AG04450 (cell line): ENCODE results near the gene CHM. TPM values are rescaled to one million over a fixed set of nuclear protein-coding genes. Genes with fewer than 3 reads are reported as not detected.
"Not testable (repeated sequence)": the region's sequence is repeated elsewhere in the genome, so short reads cannot be mapped to it uniquely, and the experiment has no call there.

Experiments used
- CTCF ChIA-PET: fragments of 300-600, 350-600 bp; formaldehyde crosslinking; extraction: SDS; loops from one replicate; lab custom pipeline; 2022; ENCODE audit warnings: antibody characterized with exemption, inconsistent platforms; lab: Charles Lee
- POLR2A ChIA-PET: fragments of 350-600 bp; formaldehyde crosslinking; extraction: SDS; loops from one replicate; lab custom pipeline; 2021; ENCODE audit warnings: antibody characterized with exemption, inconsistent platforms; lab: Yijun Ruan, JAX
- DNase-seq: peaks from one replicate; pipeline ENCODE4 v3.0.0-alpha.2; 2011; ENCODE audit warnings: low read depth, low spot score
- H3K27ac ChIP-seq: one replicate; pipeline ENCODE4 v1.5.1; 2012; ENCODE audit warnings: low read depth, low read length, control low read depth
- H3K27me3 ChIP-seq: one replicate; pipeline ENCODE4 v1.6.0; 2012; ENCODE audit warnings: low read length; ENCODE audit not compliant: control insufficient read depth, insufficient read depth
- H3K4me3 ChIP-seq: 2 replicates; pipeline ENCODE4 v1.5.1; 2011; ENCODE audit warnings: mild to moderate bottlenecking, low read depth, low read length, control low read depth
- H3K9me3 ChIP-seq: 2 replicates; pipeline ENCODE4 v1.5.1; 2012; ENCODE audit warnings: low read length; ENCODE audit not compliant: control insufficient read depth, insufficient read depth
- polyA plus RNA-seq: library from polyadenylated mRNA; depleted of rRNA; stranded (reverse); fragments of >200 nt; gene quantifications from 2 replicates; pipeline ENCODE4 v1.2.3, GENCODE V29; 2011
- TF ChIP-seq, protein P1 (sequence below): IDR thresholded peaks from 2 replicates; pipeline ENCODE4 v1.5.1; 2011; ENCODE audit warnings: low read depth, low read length, control low read depth, inconsistent platforms

The CHM gene
- polyA plus RNA-seq, 1 experiment: 20.6 TPM

DNA sequence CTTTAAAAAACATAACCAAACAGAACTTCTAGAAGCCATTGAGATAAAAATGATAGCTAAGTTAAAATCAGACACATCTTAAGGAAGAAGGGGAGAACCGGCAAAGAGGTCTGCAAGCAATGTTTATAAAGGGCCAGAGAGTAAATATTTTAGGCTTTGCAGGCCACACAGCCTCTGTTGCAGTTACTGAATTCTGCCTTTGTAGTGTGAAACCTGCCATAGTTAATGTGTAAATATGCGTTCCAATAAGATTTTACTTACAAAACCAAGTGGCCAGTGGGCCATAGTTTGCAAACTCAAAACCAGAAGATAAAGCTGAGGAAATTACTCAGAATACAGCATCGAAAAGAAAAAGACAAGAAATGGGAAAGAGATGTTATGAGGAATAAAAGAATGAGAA, 33.6 kb downstream of the CHM start:
- POLR2A ChIA-PET: no interaction called here
- no peak overlapping the region for H3K27ac ChIP-seq
- TF ChIP-seq, protein P1, sequence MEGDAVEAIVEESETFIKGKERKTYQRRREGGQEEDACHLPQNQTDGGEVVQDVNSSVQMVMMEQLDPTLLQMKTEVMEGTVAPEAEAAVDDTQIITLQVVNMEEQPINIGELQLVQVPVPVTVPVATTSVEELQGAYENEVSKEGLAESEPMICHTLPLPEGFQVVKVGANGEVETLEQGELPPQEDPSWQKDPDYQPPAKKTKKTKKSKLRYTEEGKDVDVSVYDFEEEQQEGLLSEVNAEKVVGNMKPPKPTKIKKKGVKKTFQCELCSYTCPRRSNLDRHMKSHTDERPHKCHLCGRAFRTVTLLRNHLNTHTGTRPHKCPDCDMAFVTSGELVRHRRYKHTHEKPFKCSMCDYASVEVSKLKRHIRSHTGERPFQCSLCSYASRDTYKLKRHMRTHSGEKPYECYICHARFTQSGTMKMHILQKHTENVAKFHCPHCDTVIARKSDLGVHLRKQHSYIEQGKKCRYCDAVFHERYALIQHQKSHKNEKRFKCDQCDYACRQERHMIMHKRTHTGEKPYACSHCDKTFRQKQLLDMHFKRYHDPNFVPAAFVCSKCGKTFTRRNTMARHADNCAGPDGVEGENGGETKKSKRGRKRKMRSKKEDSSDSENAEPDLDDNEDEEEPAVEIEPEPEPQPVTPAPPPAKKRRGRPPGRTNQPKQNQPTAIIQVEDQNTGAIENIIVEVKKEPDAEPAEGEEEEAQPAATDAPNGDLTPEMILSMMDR: no peak
- CTCF ChIA-PET: no interaction called here
- no peaks in the 10 kb centered on the region for H3K9me3 ChIP-seq
- no peaks in the 10 kb centered on the region for H3K27me3 ChIP-seq
- no peak for DNase-seq
- H3K4me3 ChIP-seq: no peak overlapping the region

DNA sequence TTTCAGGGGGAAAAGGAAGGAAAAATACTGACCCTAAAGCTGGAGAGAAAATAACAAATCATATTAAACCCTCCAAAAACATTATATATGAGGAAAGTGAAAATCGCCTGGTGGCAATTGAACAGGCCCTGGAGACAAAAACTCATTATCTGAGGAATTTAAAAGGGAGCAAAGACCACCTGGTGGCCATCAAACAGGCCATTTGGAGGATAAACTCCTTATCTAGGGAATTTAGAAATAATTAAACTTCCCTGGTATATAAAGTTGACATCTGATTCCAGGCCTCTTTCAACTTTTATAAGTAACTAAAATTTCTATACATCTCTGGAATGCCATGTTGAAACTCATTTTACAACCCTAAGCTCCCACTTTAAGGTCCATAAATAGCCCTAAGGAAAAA, 35.2 kb downstream of the CHM start:
- no peaks in the 10 kb centered on the region for H3K27me3 ChIP-seq
- POLR2A ChIA-PET: no interaction called here
- no peak overlapping the region for H3K27ac ChIP-seq
- CTCF ChIA-PET: no interaction called here
- H3K4me3 ChIP-seq: no peak overlapping the region
- DNase-seq: no peak
- no peaks in the 10 kb centered on the region for H3K9me3 ChIP-seq
- TF ChIP-seq, protein P1: no peak

DNA sequence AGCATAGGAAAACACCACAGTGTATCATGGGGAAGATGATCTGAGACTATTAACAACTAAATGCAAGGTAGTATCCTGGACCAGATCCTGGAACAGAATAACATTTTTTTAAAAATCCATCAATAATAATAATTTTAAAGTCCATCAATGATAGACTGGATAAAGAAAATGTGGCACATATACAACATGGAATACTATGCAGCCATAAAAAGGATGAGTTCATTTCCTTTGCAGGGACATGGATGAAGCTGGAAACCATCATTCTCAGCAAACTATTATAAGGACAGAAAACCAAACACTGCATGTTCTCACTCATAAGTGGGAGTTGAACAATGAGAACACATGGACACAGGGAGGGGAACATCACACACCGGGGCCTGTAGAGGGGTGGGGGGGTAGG, 37.6 kb downstream of the CHM start:
- CTCF ChIA-PET, H3K4me3 ChIP-seq, H3K9me3 ChIP-seq, DNase-seq, H3K27me3 ChIP-seq, H3K27ac ChIP-seq, POLR2A ChIA-PET: not testable (repeated sequence)

DNA sequence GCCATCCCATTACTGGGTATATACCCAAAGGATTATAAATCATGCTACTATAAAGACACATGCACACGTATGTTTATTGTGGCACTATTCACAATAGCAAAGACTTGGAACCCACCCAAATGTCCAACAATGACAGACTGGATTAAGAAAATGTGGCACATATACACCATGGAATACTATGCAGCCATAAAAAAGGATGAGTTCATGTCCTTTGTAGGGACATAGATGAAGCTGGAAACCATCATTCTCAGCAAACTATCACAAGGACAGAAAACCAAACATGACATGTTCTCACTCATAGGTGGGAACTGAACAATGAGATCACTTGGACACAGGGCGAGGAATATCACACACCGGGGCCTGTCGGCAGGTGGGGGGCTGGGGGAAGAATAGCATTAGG, 39.5 kb downstream of the CHM start:
- H3K4me3 ChIP-seq, CTCF ChIA-PET, H3K9me3 ChIP-seq, DNase-seq, POLR2A ChIA-PET, H3K27ac ChIP-seq, H3K27me3 ChIP-seq: not testable (repeated sequence)

DNA sequence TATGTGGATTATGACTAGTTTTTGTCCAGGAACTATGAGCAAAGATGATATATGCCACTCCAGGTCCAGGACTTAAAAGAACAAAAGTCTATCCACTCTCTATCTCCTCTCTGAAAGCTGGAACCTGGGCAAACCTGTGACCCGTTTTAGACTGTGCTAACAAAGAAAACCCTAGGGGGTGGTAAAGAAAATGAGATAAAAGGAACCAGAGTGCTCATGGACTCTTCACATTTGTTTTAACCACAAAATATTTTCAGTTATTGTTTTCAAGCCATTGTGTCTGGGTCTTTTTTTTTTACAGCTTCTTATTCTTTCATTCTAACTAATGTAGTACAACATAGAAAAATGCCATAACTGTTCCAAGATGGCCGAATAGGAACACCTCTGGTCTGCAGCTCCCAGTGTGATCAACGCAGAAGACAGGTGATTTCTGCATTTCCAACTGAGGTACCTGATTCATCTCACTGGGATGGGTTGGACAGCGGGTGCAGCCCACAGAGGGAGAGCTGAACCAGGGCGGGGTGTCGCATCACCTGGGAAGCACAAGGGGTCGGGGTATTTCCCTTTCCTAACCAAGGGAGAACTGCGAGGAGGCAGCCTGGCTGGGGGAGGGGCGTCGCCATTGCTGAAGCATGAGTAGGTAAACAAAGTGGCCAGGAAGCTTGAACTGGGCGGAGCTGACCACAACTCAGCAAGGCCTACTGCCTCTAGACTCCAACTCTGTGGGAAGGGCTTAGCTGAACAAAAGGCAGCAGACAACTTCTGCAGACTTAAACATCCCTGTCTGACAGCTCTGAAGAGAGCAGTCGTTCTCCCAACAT, 45.1 kb downstream of the CHM start:
- POLR2A ChIA-PET: no interaction called here
- DNase-seq: no peak
- CTCF ChIA-PET: interaction anchor here (0.6 kb wide), 1 partner anchor 43 kb away, joined by 3 read pairs; no protein-coding TSS in a partner anchor
- no peak overlapping the region for H3K27ac ChIP-seq
- no peaks in the 10 kb centered on the region for H3K9me3 ChIP-seq
- TF ChIP-seq, protein P1: no peak
- H3K4me3 ChIP-seq: no peak overlapping the region
- H3K27me3 ChIP-seq: no peaks in the 10 kb centered on the region

DNA sequence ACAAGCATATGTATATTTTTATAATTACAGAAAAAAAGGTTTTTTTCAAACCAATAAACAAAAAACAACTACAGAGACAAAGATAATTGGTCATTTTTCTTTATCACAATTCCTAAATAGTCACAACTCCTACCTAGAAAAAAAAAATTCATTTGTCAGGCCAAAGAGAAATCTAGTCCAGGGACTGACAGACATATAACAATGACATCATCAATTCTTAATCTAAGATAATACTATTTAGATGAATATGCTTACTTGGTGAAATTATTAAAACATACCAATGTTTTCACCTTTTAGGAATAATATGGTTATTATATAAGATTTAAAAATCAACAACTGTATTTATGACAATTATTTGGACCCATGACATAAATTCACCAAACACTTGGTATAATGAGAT, 48.4 kb downstream of the CHM start:
- no peaks in the 10 kb centered on the region for H3K27me3 ChIP-seq
- H3K9me3 ChIP-seq: no peaks in the 10 kb centered on the region
- no peak overlapping the region for H3K4me3 ChIP-seq
- CTCF ChIA-PET: no interaction called here
- POLR2A ChIA-PET: no interaction called here
- no peak for DNase-seq
- H3K27ac ChIP-seq: no peak overlapping the region
- TF ChIP-seq, protein P1: no peak
